Ecto neural progenitor cell (in vitro differentiated cells): Measurements from ENCODE around the gene CUBN.
"Not testable (repeated sequence)": the region's sequence is repeated elsewhere in the genome, so short reads cannot be mapped to it uniquely, and the experiment has no call there.

ENCODE experiments used
- DNase-seq: peaks from one replicate; pipeline ENCODE4 v3.0.0-alpha.2; 2018; ENCODE audit warnings: low spot score

CUBN gene

GRCh38 chr10:16867556-16867955 is 262.1 kb downstream of the CUBN start:
- DNase-seq, result no peak

- DNase-seq, result no peak
Observed at GRCh38 chr10:16866541-16867275, 262.9 kb downstream of the CUBN start.

- DNase-seq, result no peak
Observed at GRCh38 chr10:16865766-16866165, 263.8 kb downstream of the CUBN start.

- DNase-seq, result no peak
Observed at GRCh38 chr10:16863766-16864165, 265.8 kb downstream of the CUBN start.

- DNase-seq, result no peak
Observed at GRCh38 chr10:16857419-16857818, 272.2 kb downstream of the CUBN start.

- DNase-seq, result no peak
Observed at GRCh38 chr10:16856567-16856966, 273.0 kb downstream of the CUBN start.

- DNase-seq, result no peak
Observed at GRCh38 chr10:16856092-16856491, 273.5 kb downstream of the CUBN start.

- no peak for DNase-seq
Observed at GRCh38 chr10:16854623-16855022, 275.0 kb downstream of the CUBN start.

- DNase-seq, result no peak
Observed at GRCh38 chr10:16853809-16854208, 275.8 kb downstream of the CUBN start.

- DNase-seq, result no peak
Observed at GRCh38 chr10:16853201-16853600, 276.4 kb downstream of the CUBN start.

- DNase-seq, result no peak
Observed at GRCh38 chr10:16852624-16853023, 277.0 kb downstream of the CUBN start.

- no peak for DNase-seq
Observed at GRCh38 chr10:16848562-16849154, 281.0 kb downstream of the CUBN start.

GRCh38 chr10:16847644-16848043 is 282.0 kb downstream of the CUBN start:
- DNase-seq, result no peak

GRCh38 chr10:16845248-16845647 is 284.4 kb downstream of the CUBN start:
- DNase-seq, result no peak

GRCh38 chr10:16843252-16843870 is 286.2 kb downstream of the CUBN start:
- DNase-seq, result no peak

GRCh38 chr10:16835228-16835627 is 294.4 kb downstream of the CUBN start:
- no peak for DNase-seq

- no peak for DNase-seq
Observed at GRCh38 chr10:16832351-16833080, 297.1 kb downstream of the CUBN start.

GRCh38 chr10:16828701-16829175 is 300.9 kb downstream of the CUBN start:
- no peak for DNase-seq

- peak; percentile 69 for DNase-seq
Observed at GRCh38 chr10:16828114-16828568, 301.5 kb downstream of the CUBN start.

GRCh38 chr10:16827474-16827873 is 302.1 kb downstream of the CUBN start:
- not testable (repeated sequence) for DNase-seq

GRCh38 chr10:16822726-16823360 is 306.8 kb downstream of the CUBN start:
- no peak for DNase-seq

GRCh38 chr10:16822027-16822426 is 307.6 kb downstream of the CUBN start:
- no peak for DNase-seq
